SK-N-SH treated with all-trans-retinoic acid at 6 μM for 48 hours (cell line): Measurements from ENCODE around the gene PLCB3.

Experiments
- ATAC-seq: fragments of 200-7000 bp; cut with Tn5 transposase; 3 replicates; pipeline ENCODE4 v1.9.1; 2020; ENCODE audit warnings: mild to moderate bottlenecking, moderate library complexity
- BACH2 ChIP-seq: fragments of 250-450 bp; sonication (Bioruptor Pico); IDR thresholded peaks from 2 replicates; pipeline ENCODE4 v1.9.0; 2021; ENCODE audit warnings: mild to moderate bottlenecking, borderline replicate concordance
- CREB5 ChIP-seq: fragments of 250-450 bp; sonication (Bioruptor Pico); IDR thresholded peaks from 2 replicates; pipeline ENCODE4 v1.5.1; 2020; ENCODE audit warnings: low read depth, mild to moderate bottlenecking, moderate library complexity
- CSDC2 ChIP-seq: fragments of 250-450 bp; sonication (Bioruptor Pico); IDR thresholded peaks from 2 replicates; pipeline ENCODE4 v1.5.0; 2020; ENCODE audit warnings: mild to moderate bottlenecking, moderate library complexity
- CSRNP3 ChIP-seq: fragments of 250-450 bp; sonication (Bioruptor Pico); IDR thresholded peaks from 2 replicates; pipeline ENCODE4 v1.5.1; 2021; ENCODE audit warnings: mild to moderate bottlenecking, moderate library complexity
- GLIS3 ChIP-seq: fragments of 250-450 bp; sonication (Bioruptor Pico); IDR thresholded peaks from 2 replicates; pipeline ENCODE4 v1.5.0; 2020; ENCODE audit warnings: mild to moderate bottlenecking, moderate library complexity
- ISL1 ChIP-seq: fragments of 250-450 bp; sonication (Bioruptor Pico); IDR thresholded peaks from 2 replicates; pipeline ENCODE4 v2.1.2; 2022; ENCODE audit warnings: mild to moderate bottlenecking, moderate library complexity
- PATZ1 ChIP-seq: fragments of 250-450 bp; sonication (Bioruptor Pico); IDR thresholded peaks from 2 replicates; pipeline ENCODE4 v1.8.0; 2020; ENCODE audit warnings: mild to moderate bottlenecking, moderate library complexity, borderline replicate concordance
- PPARA ChIP-seq: fragments of 250-450 bp; sonication (Bioruptor Pico); IDR thresholded peaks from 2 replicates; pipeline ENCODE4 v1.5.0; 2020; ENCODE audit warnings: mild to moderate bottlenecking, borderline replicate concordance
- SNAI2 ChIP-seq: fragments of 250-450 bp; sonication (Bioruptor Pico); IDR thresholded peaks from 2 replicates; pipeline ENCODE4 v1.5.0; 2020; ENCODE audit warnings: mild to moderate bottlenecking, moderate library complexity
- TOX ChIP-seq: fragments of 250-450 bp; sonication (Bioruptor Pico); IDR thresholded peaks from 2 replicates; pipeline ENCODE4 v1.8.0; 2021; ENCODE audit warnings: mild to moderate bottlenecking, moderate library complexity, borderline replicate concordance
- ZC3H10 ChIP-seq: fragments of 250-450 bp; sonication (Bioruptor Pico); IDR thresholded peaks from 2 replicates; pipeline ENCODE4 v1.5.1; 2021; ENCODE audit warnings: mild to moderate bottlenecking, moderate library complexity
- ZFP30 ChIP-seq: fragments of 450-650 bp; formaldehyde crosslinking; IDR thresholded peaks from 2 replicates; pipeline ENCODE4 v1.5.0; 2022; ENCODE audit warnings: mild to moderate bottlenecking, moderate library complexity
- ZNF565 ChIP-seq: fragments of 450-650 bp; formaldehyde crosslinking; conservative IDR thresholded peaks from 2 replicates; pipeline ENCODE4 v1.5.0; 2020; ENCODE audit warnings: low read depth, mild to moderate bottlenecking, moderate library complexity
- ZNF70 ChIP-seq: fragments of 450-650 bp; formaldehyde crosslinking; IDR thresholded peaks from 2 replicates; pipeline ENCODE4 v1.5.0; 2020; ENCODE audit warnings: mild to moderate bottlenecking, moderate library complexity
- ZNF8 ChIP-seq: fragments of 450-650 bp; formaldehyde crosslinking; IDR thresholded peaks from 2 replicates; pipeline ENCODE4 v1.5.0; 2020; ENCODE audit warnings: mild to moderate bottlenecking, moderate library complexity
- TF ChIP-seq, protein P1 (sequence below): fragments of 250-450 bp; sonication (Bioruptor Pico); IDR thresholded peaks from 2 replicates; pipeline ENCODE4 v1.8.0; 2021; ENCODE audit warnings: low read depth, mild to moderate bottlenecking, moderate library complexity, borderline replicate concordance
- TF ChIP-seq, protein P2 (sequence below): fragments of 250-450 bp; sonication (Bioruptor Pico); IDR thresholded peaks from 2 replicates; pipeline ENCODE4 v1.5.0; 2020; ENCODE audit warnings: mild to moderate bottlenecking, moderate library complexity

Gene PLCB3

DNA sequence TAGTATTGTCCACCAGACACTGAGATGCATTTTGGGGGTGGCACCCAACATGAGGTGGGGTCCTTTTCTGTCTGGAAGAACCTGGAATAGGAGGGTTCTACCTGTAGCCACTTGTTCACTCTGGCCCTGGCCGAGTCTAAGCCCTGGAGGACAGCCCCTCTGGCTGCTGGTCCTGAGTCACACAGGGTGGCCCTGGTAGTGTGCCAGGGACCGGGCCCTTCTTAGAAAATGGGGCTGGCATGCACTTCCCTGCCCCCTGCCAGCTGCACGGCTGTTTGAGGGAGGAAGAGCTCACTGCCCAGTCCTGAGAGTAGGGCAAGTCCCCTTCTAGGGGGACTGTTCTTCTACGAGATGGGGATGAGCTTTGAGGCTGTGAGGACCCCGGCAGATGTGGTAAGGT lies 2.2 kb downstream of the PLCB3 start:
- no peak for ATAC-seq
- no peak for TF ChIP-seq BACH2 (CRISPR knock-in tag)
- no peak for TF ChIP-seq TOX (CRISPR knock-in tag)
- TF ChIP-seq ISL1 (CRISPR knock-in tag) = no peak
- TF ChIP-seq, protein P1, sequence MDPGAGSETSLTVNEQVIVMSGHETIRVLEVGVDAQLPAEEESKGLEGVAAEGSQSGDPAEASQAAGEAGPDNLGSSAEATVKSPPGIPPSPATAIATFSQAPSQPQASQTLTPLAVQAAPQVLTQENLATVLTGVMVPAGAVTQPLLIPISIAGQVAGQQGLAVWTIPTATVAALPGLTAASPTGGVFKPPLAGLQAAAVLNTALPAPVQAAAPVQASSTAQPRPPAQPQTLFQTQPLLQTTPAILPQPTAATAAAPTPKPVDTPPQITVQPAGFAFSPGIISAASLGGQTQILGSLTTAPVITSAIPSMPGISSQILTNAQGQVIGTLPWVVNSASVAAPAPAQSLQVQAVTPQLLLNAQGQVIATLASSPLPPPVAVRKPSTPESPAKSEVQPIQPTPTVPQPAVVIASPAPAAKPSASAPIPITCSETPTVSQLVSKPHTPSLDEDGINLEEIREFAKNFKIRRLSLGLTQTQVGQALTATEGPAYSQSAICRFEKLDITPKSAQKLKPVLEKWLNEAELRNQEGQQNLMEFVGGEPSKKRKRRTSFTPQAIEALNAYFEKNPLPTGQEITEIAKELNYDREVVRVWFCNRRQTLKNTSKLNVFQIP (CRISPR knock-in tag) = no peak
- TF ChIP-seq ZNF565 (CRISPR knock-in tag) = no peak
- no peak for TF ChIP-seq PATZ1
- no peak for TF ChIP-seq ZNF8
- TF ChIP-seq CSRNP3 (CRISPR knock-in tag) = no peak
- no peak for TF ChIP-seq ZNF70
- TF ChIP-seq ZFP30 (CRISPR knock-in tag) = no peak
- no peak for TF ChIP-seq CSDC2 (CRISPR knock-in tag)
- TF ChIP-seq GLIS3 (CRISPR knock-in tag) = no peak
- no peak for TF ChIP-seq ZC3H10
- no peak for TF ChIP-seq CREB5 (CRISPR knock-in tag)

DNA sequence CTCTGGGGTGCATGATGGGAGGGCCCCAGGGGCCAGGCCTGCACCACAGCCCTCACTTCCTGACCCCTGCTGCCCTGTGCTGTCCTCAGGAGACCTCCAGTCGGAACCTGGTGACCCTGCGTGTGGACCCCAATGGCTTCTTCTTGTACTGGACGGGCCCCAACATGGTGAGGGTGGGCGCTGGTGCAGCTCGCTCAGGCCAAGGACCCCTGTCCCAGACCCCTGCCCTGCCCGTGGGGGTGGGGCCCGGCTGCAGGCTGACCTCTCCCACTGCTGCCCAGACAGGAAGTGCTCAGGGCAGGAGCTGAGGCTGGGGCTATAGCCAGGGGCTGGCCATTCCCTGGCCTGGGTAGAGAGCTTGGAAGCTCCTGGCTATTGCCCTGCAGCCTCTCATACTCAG lies 3.0 kb downstream of the PLCB3 start:
- no peak for ATAC-seq
- TF ChIP-seq CREB5 (CRISPR knock-in tag) (no peak), ISL1 (CRISPR knock-in tag) (no peak), ZNF8 (no peak), SNAI2 (CRISPR knock-in tag) (no peak), PPARA (CRISPR knock-in tag) (no peak), GLIS3 (CRISPR knock-in tag) (no peak), ZNF70 (no peak), PATZ1 (no peak), ZC3H10 (no peak), ZFP30 (CRISPR knock-in tag) (no peak)
- TF ChIP-seq, protein P1 (CRISPR knock-in tag) = no peak
- TF ChIP-seq, protein P2, sequence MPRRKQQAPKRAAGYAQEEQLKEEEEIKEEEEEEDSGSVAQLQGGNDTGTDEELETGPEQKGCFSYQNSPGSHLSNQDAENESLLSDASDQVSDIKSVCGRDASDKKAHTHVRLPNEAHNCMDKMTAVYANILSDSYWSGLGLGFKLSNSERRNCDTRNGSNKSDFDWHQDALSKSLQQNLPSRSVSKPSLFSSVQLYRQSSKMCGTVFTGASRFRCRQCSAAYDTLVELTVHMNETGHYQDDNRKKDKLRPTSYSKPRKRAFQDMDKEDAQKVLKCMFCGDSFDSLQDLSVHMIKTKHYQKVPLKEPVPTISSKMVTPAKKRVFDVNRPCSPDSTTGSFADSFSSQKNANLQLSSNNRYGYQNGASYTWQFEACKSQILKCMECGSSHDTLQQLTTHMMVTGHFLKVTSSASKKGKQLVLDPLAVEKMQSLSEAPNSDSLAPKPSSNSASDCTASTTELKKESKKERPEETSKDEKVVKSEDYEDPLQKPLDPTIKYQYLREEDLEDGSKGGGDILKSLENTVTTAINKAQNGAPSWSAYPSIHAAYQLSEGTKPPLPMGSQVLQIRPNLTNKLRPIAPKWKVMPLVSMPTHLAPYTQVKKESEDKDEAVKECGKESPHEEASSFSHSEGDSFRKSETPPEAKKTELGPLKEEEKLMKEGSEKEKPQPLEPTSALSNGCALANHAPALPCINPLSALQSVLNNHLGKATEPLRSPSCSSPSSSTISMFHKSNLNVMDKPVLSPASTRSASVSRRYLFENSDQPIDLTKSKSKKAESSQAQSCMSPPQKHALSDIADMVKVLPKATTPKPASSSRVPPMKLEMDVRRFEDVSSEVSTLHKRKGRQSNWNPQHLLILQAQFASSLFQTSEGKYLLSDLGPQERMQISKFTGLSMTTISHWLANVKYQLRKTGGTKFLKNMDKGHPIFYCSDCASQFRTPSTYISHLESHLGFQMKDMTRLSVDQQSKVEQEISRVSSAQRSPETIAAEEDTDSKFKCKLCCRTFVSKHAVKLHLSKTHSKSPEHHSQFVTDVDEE (CRISPR knock-in tag) = no peak
